ENCODE measurements around the gene SUSD6. TPM values are rescaled to one million over a fixed set of nuclear protein-coding genes. Genes with fewer than 3 reads are reported as not detected.
A peak's percentile ranks its signal among the peaks of the same experiment; 100 is the strongest.

The SUSD6 gene
- total RNA-seq, 1 experiment from 2014 or later = 3.7 TPM

- Histone ChIP-seq H3K18ac (ENCODE audit: insufficient read length, low read depth, low read length) (no peak overlapping the region), H3T11ph (ENCODE audit: low read length) (no peak overlapping the region), H3K23me2 (ENCODE audit: insufficient read length, low read depth, low read length, poor library complexity, severe bottlenecking) (peaks cover 11% of the 10 kb centered on the region), H3K14ac (ENCODE audit: insufficient read depth, low read length) (no peak overlapping the region), H2BK120ac (ENCODE audit: low read depth, low read length, poor library complexity, severe bottlenecking) (no peak overlapping the region), H3K27ac (ENCODE audit: insufficient read length, low read depth, low read length) (no peak overlapping the region), H3K4ac (ENCODE audit: low read depth, low read length) (no peak overlapping the region), H2BK5ac (ENCODE audit: insufficient read length, low read length) (no peak overlapping the region), H3K79me1 (ENCODE audit: insufficient read depth, low read depth, low read length, poor library complexity, severe bottlenecking) (no peaks in the 10 kb centered on the region), H3K9me3 (ENCODE audit: control insufficient read depth, low read depth, low read length) (no peaks in the 10 kb centered on the region), H2BK15ac (ENCODE audit: low read depth, low read length) (no peak overlapping the region), H3K9ac (ENCODE audit: extremely low read depth, insufficient read length, low read length) (peak overlapping the region; percentile 21), H2BK20ac (ENCODE audit: low read depth, low read length, poor library complexity, severe bottlenecking) (no peak overlapping the region), H2AK5ac (ENCODE audit: insufficient read length, low read length) (no peak overlapping the region), H4K8ac (replicated peaks; ENCODE audit: insufficient read length, low read depth, low read length) (no peak overlapping the region), H3K4me1 (ENCODE audit: insufficient read depth, low read length) (no peaks in the 10 kb centered on the region), H3K79me2 (ENCODE audit: insufficient read depth, low read length) (0 out of 2 replicates have a peak, but pooled peaks cover 2% of the 10 kb centered on the region), H3K23ac (ENCODE audit: insufficient read length, low read depth, low read length) (no peak overlapping the region), H4K20me1 (ENCODE audit: control insufficient read depth, insufficient read depth, insufficient read length) (no peaks in the 10 kb centered on the region), H4K91ac (ENCODE audit: insufficient read length, low read depth, low read length) (no peak overlapping the region), H3K27me3 (ENCODE audit: insufficient read depth, low read length) (no peaks in the 10 kb centered on the region; the same call in 1 of the 2 replicates), H4K5ac (ENCODE audit: insufficient read length, low read depth, low read length) (no peak overlapping the region), H3K56ac (ENCODE audit: insufficient read length, low read depth, low read length) (no peak overlapping the region), H3K4me2 (ENCODE audit: insufficient read depth, insufficient read length, low read length) (peak overlapping the region; percentile 85), H2BK12ac (ENCODE audit: insufficient read length, low read depth, low read length) (no peak overlapping the region), H2AFZ (ENCODE audit: low read length) (no peak overlapping the region)
- no peaks in the 10 kb centered on the region for H3K9me3 Mint-ChIP-seq
- H3K36me3 Mint-ChIP-seq (ENCODE audit: insufficient read depth in 1 of 3, low read depth in 3 of 3) = no peaks in the 10 kb centered on the region; a peak in 1 of 7 replicates
- no peak overlapping the region for H3K27ac Mint-ChIP-seq
- TF ChIP-seq CTCF (conservative IDR thresholded peaks at IDR 0.05) = peak; percentile 35; the same call in 2 of the 3 replicates
- peaks cover 29 to 45% of the 10 kb centered on the region in 2 experiments for H3K4me1 Mint-ChIP-seq
- DNase-seq = no peak
- H3K4me3 Mint-ChIP-seq = peak overlapping the region; percentile 68 to 81
- peaks cover 12% of the 10 kb centered on the region for H3K27me3 Mint-ChIP-seq (ENCODE audit: low read depth)
- no CpG with 5 or more reads among the region's 2 CpGs for WGBS (ENCODE audit: extremely low coverage, insufficient read length, low lambda C conversion rate)
Observed at GRCh38 chr14:69612783-69613130, 1.4 kb downstream of the SUSD6 start.
